Measurements from ENCODE around the gene TMEM54.

The TMEM54 gene

DNA sequence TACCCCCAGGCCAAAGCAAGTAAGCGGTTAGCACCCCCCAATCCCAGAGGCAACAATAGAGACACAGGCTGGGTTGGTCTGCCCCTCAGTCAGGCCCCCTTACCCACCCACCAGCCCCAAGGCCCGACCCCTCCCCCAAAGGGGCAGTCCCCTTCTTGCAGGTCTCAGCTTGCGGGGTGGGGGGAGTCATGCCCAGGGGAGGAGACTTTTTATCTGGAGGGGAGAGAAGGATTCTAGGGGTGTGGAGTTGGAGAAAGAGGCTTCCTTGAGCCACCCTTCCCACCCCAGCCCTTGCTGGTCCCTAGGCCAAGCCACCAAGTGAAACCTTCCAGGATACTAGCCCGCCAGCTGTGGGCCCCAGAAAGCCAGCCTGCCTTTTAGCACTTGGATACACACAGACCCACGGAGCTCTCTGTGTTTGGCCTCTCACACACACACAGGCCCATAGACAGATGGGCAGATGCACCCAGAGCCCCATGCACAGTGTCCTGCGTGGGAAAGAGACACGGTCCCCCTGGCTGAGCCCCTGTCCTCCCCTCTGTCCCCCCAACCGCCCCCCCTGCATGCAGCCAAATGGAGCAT lies 7.1 kb downstream of the TMEM54 start:
- DNase-seq: no peak

DNA sequence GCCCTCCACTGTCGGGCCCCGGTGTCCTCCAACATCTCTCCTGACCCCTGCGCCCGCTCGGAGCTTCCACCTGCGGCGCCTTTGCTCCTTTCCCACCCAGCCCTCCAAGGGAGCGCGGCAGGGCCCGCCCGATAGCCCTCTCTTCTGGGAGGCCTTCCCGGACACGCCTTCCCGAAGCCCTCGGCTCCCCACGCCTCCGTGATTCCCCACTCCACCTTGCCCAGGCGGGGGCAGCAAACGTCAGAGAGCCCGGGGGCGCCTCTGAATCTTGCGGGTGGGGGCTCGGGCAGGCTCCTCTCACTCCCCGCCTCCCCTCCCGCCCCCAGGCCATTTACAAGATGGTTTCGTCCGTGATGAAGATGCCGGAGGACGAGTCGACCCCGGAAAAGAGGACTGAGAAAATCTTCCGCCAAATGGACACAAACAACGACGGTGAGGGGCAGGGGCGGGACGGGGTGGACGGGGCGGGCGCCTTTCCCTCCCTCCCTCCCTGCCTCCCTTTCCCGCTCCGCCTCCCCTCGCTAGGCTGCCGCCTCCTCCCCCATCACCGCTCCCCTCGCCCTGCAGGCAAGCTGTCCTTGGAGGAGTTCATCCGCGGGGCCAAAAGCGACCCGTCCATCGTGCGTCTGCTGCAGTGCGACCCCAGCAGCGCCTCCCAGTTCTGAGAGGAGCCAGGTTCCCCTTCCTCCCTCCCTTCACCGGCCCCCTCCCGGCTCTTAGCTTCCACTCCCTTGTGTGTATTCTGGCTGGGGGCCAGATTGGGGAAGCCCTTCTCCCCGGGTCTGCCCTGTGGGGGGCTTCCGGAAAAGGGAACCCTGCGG lies 7.8 kb downstream of the TMEM54 start:
- no peak for DNase-seq

DNA sequence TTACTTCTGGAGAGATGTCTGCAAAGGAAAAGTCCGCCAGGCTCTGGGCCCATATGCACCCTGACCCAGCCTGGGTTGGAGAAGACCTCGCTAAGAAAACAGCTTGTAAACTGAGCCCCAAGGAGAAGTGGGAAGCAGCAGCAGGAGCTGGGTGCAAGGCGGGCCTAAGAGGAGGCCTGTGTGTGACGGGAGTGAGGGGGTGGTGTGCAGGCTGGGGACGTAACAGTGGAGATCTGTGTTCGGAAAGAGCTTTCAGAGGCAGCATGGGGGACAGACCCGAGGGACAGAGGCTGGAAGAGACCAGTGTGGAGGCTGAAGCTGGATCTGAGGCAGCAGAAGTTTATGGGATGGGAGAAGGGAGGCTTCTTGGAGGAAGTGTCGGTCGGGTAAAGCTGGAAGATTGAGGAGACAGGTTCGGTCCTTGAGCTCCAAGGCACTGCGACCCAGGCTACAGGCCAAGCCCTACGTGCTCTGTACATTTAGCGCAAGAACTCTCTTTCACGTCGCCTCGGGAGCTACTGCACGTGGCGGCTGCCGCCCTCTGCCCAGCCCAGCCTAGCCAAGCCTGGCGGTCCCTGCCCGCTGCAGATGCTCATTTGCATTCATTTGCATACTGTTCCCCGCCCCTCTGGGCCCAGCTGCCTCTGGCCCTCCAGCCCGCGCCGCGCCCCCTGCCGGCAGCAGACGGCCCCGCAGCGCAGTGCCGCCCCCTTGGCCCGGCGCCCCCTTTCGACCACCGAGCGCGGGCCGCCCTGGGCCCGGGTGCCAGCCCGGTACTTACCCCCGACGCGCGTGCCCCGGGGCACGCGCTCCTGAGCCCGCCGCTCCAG lies 8.6 kb downstream of the TMEM54 start:
- peak; percentile 53 for DNase-seq

DNA sequence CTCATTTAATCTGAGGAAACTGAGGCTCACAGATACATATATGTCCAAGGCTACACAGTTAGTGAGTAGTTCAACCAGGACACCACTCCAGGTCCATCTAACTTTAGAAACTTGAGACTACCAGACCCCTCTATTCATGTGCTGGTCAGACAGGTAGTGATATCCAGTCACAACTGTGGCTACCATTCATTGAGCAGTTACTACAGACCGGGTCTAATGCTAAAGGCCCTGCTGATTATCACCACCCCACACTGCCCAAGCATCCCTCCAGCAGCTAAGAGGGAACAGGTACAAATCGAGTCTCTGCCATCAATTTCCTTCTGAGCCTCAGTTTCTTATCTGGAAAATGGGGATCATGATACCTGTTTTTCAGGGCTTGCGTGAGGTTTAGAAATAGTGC lies 9.6 kb downstream of the TMEM54 start:
- DNase-seq: no peak

DNA sequence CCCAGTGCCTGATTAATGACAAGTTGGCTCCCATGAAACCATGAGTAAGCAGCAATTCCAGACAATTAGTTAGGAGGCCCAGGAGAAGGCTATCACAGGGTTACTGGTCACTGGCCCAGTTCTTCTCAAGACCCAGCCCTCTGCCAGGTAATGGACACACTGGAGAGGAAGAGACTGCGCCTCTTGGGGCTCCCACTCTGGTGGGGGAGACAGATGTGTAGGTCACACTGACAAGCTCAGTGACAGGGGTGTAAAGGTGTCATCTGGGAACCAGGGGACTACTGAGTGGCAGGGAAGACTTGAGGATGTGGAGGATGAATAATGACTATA lies 10.0 kb downstream of the TMEM54 start:
- no peak for DNase-seq

DNA sequence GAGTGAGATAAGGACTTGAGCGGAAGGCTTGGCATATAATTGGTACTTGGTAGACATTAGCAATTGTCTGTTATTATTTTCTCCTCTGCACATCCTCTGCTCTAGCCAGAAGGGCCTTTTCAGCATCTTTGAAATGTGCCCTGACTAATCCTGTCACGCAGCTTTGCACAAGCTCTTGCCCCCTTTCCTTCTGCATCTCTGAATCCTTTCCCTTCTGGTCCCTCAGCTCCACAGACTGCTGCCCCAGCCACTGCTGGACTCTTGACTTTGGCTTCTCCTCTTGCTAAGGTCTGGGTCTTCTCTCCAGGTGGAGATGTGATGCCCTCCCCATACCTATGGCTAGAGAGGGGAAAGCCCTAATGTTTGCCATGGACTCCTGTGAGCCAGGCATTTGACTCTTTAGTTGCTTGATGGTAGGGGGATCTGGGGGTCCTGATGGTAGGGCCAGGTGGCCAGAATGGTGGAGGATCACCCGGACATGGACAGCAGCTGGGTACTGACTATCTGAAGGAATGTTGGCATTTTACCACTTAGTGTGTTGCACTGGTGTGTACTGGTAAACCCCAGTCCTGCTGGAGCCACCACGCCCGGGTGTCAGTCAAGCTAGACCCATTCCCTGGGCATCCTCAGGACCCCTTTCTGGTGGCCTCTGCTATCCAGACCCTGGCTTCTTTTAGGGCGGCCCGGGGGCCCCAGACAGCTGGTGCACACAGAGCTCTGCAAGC lies 10.5 kb downstream of the TMEM54 start:
- DNase-seq: no peak

GRCh38 chr1:32889731-32890278 lies 11.4 kb downstream of the TMEM54 start:
- no peak for DNase-seq

DNA sequence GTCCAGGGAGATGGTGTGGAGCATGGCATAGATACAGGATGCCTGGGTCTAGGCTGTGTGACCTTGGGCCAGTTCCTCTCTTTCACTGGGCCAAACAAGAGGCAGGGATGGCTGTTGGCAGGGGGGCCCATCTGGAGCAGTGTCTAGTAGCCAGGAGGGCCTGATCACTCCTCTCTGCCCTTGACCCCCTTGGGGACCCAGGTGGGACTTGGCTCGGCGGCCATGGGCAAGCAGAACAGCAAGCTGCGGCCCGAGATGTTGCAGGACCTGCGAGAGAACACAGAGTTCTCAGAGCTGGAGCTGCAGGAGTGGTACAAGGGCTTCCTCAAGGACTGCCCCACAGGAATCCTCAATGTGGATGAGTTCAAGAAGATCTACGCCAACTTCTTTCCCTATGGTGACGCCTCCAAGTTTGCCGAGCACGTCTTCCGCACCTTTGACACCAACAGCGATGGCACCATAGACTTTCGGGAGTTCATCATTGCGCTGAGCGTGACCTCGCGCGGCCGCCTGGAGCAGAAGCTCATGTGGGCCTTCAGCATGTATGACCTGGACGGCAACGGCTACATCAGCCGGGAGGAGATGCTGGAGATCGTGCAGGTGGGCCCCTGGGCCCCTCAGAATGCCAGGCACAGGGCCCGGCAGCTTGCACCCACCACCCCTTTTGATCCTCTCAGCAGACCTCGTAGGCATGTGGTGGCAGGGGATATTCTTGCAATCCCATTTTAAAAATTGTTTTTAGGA lies 12.3 kb downstream of the TMEM54 start:
- no peak for DNase-seq

DNA sequence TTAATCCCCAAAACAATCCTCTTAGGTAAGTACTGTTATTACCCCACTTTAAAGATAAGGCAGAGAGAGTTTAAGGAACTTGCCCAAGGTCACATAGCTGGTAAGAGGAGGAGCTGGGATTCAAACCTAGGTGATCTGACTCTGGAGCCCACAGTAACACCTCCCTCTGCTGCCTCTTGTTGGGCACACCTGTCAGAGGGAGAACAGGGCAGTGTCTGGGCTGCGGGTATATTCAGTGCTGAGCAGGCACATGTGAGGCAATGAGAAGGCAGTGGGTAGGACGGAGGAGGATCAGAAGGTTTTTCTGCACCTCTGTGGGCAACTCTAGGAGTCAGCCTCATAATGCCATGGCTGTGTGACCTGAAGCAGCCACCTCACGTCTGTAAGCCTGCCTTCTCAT lies 13.1 kb downstream of the TMEM54 start:
- DNase-seq: no peak

DNA sequence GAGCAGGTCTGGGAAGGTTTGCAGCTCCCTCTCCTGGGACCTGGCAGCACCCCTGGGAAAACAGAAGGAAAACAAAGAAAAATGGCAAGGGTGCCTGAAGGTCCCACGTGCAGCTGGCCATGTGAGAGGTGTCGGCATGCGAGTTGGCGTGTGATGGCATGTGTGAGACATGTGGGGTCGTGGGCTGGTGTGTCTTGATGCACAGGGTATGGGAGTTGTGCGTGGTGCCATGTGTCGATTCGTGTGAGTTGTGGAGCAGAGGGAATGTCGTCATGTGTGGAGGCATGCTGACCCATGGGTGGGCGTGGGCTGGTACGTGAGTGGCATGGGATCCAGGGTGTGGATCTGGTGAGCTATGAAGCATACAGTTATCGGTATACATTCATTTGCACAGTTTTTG lies 13.6 kb downstream of the TMEM54 start:
- DNase-seq: no peak

DNA sequence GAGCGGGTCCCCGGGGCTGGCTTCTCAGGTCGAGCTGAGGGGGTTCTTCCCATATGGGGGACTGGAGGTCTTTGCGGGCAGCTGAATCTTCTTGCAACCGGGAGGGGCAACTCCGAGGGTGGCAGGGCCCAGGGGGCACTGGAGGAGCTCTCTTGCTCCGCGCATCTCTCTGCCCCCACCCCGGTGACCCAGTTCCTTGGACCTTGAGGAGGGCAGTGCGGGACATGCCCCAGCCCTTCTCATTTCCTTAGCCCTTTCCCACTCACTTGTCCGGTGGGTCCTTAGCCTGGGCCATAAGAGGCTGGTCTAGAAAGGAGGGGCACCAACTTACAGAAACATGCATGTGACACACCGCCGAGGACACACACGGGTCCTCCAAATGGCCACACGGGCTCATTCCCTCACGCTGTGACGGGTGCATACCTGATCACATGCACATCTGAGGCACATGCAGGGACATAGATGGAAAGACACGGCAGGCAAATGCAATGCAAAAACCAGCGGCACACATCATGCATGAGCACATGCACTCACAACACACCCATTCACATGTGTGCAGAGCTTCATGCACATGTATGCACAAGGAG lies 14.3 kb downstream of the TMEM54 start:
- DNase-seq: no peak

- no peak for DNase-seq
Observed at GRCh38 chr1:32886004-32886827, 15.0 kb downstream of the TMEM54 start, which contains the start of gene HPCA. Gene HPCA, plus strand, starts transcription at chr1:32886491. Its CDS starts 2,408 bp downstream, at chr1:32888899.

DNA sequence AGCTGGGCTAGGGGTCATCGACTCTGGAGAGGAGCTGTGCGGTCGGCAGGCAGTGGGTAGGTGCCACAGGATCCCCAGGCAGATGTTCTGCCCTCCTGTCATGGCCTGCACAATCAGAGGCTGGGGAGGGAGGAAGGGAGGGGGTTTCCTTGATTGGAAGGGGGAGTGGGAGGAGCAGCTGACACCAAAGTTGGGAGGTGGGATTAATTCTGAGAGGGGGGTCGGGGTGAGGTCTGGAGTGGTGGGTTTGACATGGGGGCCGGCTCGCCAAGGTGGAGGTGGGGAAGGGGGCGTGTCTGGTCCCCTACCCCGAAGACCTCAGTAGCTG lies 15.5 kb downstream of the TMEM54 start:
- DNase-seq: no peak

- no peak for DNase-seq
Observed at GRCh38 chr1:32884726-32885125, 16.5 kb downstream of the TMEM54 start.

- no peak for DNase-seq
Observed at GRCh38 chr1:32884032-32884372, 17.2 kb downstream of the TMEM54 start.

- no peak for DNase-seq
Observed at GRCh38 chr1:32883338-32884031, 17.7 kb downstream of the TMEM54 start.

DNA sequence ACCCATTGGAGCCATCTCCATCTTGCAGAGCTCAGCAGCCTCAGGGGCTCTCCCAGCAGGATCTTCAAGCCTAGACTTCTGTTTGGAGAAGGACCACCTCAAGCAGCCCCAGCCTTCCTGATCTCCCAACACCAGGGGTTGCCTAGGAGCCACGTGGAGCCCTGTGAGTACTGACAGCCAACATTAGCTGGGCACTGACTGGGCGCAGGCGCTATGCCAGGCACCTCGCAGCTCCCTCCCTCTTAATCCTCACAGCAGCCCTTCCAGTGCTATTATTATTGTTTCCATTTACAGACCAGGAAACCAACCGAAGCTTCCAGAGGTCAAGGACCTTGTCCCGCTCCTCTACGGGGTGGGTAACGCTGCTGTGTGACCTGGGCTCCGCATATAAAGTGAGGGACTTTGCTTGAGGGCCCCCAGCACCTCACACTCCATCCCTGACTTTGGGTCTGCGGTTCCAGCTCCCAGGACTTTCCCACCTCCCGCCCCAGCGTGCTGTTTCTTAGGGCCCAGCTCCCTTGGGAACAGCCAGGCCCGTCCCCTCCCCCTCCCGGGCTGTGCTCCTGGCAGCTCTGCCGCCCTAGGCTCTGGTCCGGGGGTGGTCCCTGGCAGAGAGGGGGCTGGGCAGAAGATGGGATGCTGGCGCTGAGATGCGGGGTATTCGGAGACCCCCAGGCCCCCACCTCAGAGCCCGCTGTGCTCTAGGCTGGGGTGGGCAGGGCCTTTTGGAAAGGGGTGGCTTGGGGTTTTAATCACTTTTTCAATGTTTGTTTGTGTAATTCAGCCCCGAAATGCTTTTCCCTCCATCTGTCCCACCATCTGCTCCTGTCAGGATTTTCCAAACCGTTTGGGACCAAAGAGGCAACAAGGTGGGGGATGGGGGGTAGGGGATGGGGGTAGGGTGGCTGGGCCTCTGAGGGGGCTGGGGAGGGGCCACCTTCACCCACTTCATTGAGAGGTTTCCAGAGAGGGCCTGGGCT lies 19.0 kb downstream of the TMEM54 start:
- DNase-seq: no peak

DNA sequence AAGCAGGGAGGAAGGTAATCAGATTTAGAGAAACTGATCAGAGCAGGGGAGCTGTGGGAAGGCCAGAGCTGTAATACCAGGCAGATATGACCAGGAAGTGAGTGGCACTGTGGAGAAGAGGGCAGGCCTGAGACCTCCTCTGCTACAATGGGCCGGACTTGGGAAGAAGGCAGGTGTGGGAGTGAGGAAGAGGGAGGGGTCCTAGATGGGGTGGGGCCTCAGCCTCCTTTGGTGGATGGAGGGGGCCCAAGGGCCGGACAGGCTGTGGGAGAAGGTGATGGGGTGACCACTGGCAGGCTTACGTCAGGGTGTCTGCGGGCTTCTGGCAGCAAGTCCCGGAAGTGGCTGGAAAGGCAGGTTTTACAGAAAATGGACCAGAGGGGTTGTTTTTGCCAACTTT lies 19.9 kb downstream of the TMEM54 start:
- no peak for DNase-seq

GRCh38 chr1:32878637-32879041 lies 22.6 kb downstream of the TMEM54 start:
- peak; percentile 26 for DNase-seq

All from activated CD4-positive, CD25-positive, alpha-beta regulatory T cell treated with anti-CD3 and anti-CD28 coated beads, Interleukin-2, amount 50 U/mL, for 72 hours (primary cell).